Loucy (cell line): ENCODE measurements around the gene P4HB.

Source experiments
- H2AFZ ChIP-seq: fragments of 200-600 bp; sonication (generic); 2 replicates; pipeline ENCODE4 v1.6.0; 2016; ENCODE audit warnings: antibody characterized with exemption, mild to moderate bottlenecking, low read length, moderate library complexity
- H3F3A ChIP-seq: fragments of 200-600 bp; 2 replicates; pipeline ENCODE4 v1.6.0; 2016; ENCODE audit warnings: antibody characterized with exemption, low read depth, mild to moderate bottlenecking
- H3K27me3 ChIP-seq: fragments of 200-600 bp; sonication (generic); 2 replicates; pipeline ENCODE4 v1.6.1; 2014; ENCODE audit warnings: low read length, mild to moderate bottlenecking; ENCODE audit not compliant: insufficient read depth, poor library complexity, severe bottlenecking
- H3K36me3 ChIP-seq: fragments of 200-600 bp; sonication (generic); 2 replicates; pipeline ENCODE4 v1.6.1; 2016; ENCODE audit warnings: low read length; ENCODE audit not compliant: insufficient read depth
- H3K4me1 ChIP-seq: fragments of 200-600 bp; sonication (generic); 2 replicates; pipeline ENCODE4 v1.5.1; 2014; ENCODE audit warnings: low read length, mild to moderate bottlenecking; ENCODE audit not compliant: insufficient read depth, poor library complexity, severe bottlenecking
- H3K4me2 ChIP-seq: fragments of 200-600 bp; sonication (generic); 2 replicates; pipeline ENCODE4 v1.6.0; 2014; ENCODE audit warnings: antibody characterized with exemption, low read length, low read depth, mild to moderate bottlenecking; ENCODE audit not compliant: poor library complexity, severe bottlenecking
- H3K4me3 ChIP-seq: fragments of 200-600 bp; sonication (generic); 2 replicates; pipeline ENCODE4 v1.5.1; 2014; ENCODE audit warnings: low read length, mild to moderate bottlenecking, mixed read lengths; ENCODE audit not compliant: poor library complexity, severe bottlenecking
- H3K79me2 ChIP-seq: fragments of 200-600 bp; sonication (generic); 2 replicates; pipeline ENCODE4 v1.6.1; 2014; ENCODE audit warnings: low read length; ENCODE audit not compliant: insufficient read depth
- H3K9ac ChIP-seq: fragments of 200-600 bp; sonication (generic); 2 replicates; pipeline ENCODE4 v1.6.0; 2014; ENCODE audit warnings: mild to moderate bottlenecking, low read depth, low read length, moderate library complexity; ENCODE audit not compliant: poor library complexity, severe bottlenecking
- H3K9me2 ChIP-seq: fragments of 200-600 bp; sonication (generic); replicated peaks from 2 replicates; pipeline ENCODE4 v1.6.1; 2016; ENCODE audit warnings: low read depth, low read length, mixed read lengths
- H3K9me3 ChIP-seq: fragments of 200-600 bp; sonication (generic); 2 replicates; pipeline ENCODE4 v1.6.1; 2014; ENCODE audit warnings: mild to moderate bottlenecking, antibody characterized with exemption, low read length, low read depth; ENCODE audit not compliant: insufficient read depth
- H4K20me1 ChIP-seq: fragments of 200-600 bp; sonication (generic); 2 replicates; pipeline ENCODE4 v1.6.0; 2014; ENCODE audit warnings: antibody characterized with exemption, low read length, mild to moderate bottlenecking; ENCODE audit not compliant: insufficient read depth, poor library complexity, severe bottlenecking
- CTCF ChIP-seq: fragments of 200-600 bp; sonication (generic); conservative IDR thresholded peaks from 2 replicates; pipeline ENCODE4 v1.5.1; 2014; ENCODE audit warnings: mild to moderate bottlenecking, antibody characterized with exemption, low read length
- EZH2phosphoT487 ChIP-seq: fragments of 200-600 bp; IDR thresholded peaks from 2 replicates; pipeline ENCODE4 v1.6.1; 2018; ENCODE audit warnings: antibody characterized with exemption, mild to moderate bottlenecking, moderate library complexity, borderline replicate concordance

Gene P4HB

GRCh38 chr17:81885869-81886548, 25.7 kb upstream of the P4HB start:
- Histone ChIP-seq H3K36me3 (peaks cover 59% of the 10 kb centered on the region), H3K4me3 (no peak overlapping the region), H3K4me1 (peaks cover 20% of the 10 kb centered on the region), H3K27me3 (peaks cover 7% of the 10 kb centered on the region), H3K79me2 (peaks cover 72% of the 10 kb centered on the region), H3K9me3 (no peaks in the 10 kb centered on the region), H3K9ac (no peak overlapping the region), H3F3A (no peaks in the 10 kb centered on the region), H3K9me2 (no peaks in the 10 kb centered on the region), H4K20me1 (peaks cover 58% of the 10 kb centered on the region), H2AFZ (no peak overlapping the region), H3K4me2 (peak overlapping the region; percentile 12)
- TF ChIP-seq EZH2phosphoT487 (no peak), CTCF (no peak)

GRCh38 chr17:81885454-81885853, 25.1 kb upstream of the P4HB start:
- Histone ChIP-seq H3K9me3 (no peaks in the 10 kb centered on the region), H4K20me1 (peaks cover 52% of the 10 kb centered on the region), H2AFZ (no peak overlapping the region), H3K4me2 (no peak overlapping the region), H3K9ac (no peak overlapping the region), H3F3A (no peaks in the 10 kb centered on the region), H3K27me3 (peaks cover under 1% of the 10 kb centered on the region), H3K9me2 (no peaks in the 10 kb centered on the region), H3K4me3 (no peak overlapping the region), H3K36me3 (peaks cover 62% of the 10 kb centered on the region), H3K4me1 (peaks cover 20% of the 10 kb centered on the region), H3K79me2 (peaks cover 67% of the 10 kb centered on the region)
- TF ChIP-seq EZH2phosphoT487 (no peak), CTCF (no peak)

- Histone ChIP-seq H3K36me3 (peaks cover 65% of the 10 kb centered on the region), H3K9me3 (no peaks in the 10 kb centered on the region), H3K4me1 (peaks cover 16% of the 10 kb centered on the region), H3K9me2 (no peaks in the 10 kb centered on the region), H3K4me3 (no peak overlapping the region), H2AFZ (no peak overlapping the region), H3K9ac (no peak overlapping the region), H3F3A (no peaks in the 10 kb centered on the region), H3K4me2 (no peak overlapping the region), H4K20me1 (peaks cover 48% of the 10 kb centered on the region), H3K27me3 (no peaks in the 10 kb centered on the region), H3K79me2 (peaks cover 65% of the 10 kb centered on the region)
- no peak for TF ChIP-seq EZH2phosphoT487
- TF ChIP-seq CTCF: no peak
These were observed 24.6 kb upstream of the P4HB start for GRCh38 chr17:81884968-81885367.
